Neuron (in vitro differentiated cells): Measurements from ENCODE around the gene PPP1R14C.

ENCODE experiments used
- H2AFZ ChIP-seq: one replicate; pipeline ENCODE4 v1.6.1; 2013; ENCODE audit warnings: low read depth, mild to moderate bottlenecking, inconsistent platforms, low read length, moderate library complexity
- H3K27me3 ChIP-seq: one replicate; pipeline ENCODE4 v1.6.1; 2013; ENCODE audit warnings: low read length; ENCODE audit not compliant: insufficient read depth
- H3K36me3 ChIP-seq: one replicate; pipeline ENCODE4 v1.6.1; 2013; ENCODE audit warnings: low read length; ENCODE audit not compliant: insufficient read depth
- H3K4me1 ChIP-seq: one replicate; pipeline ENCODE4 v1.6.1; 2013; ENCODE audit warnings: low read length; ENCODE audit not compliant: insufficient read depth
- H3K4me3 ChIP-seq: 2 replicates; pipeline ENCODE4 v1.5.1; 2013; ENCODE audit warnings: mild to moderate bottlenecking, low read length, moderate library complexity
- H3K9me3 ChIP-seq: one replicate; pipeline ENCODE4 v1.6.1; 2013; ENCODE audit warnings: low read length

Gene PPP1R14C

GRCh38 chr6:150248300-150248699 lies 105.5 kb downstream of the PPP1R14C start:
- H3K36me3 ChIP-seq, result peaks cover 22% of the 10 kb centered on the region
- peaks cover 7% of the 10 kb centered on the region for H3K4me1 ChIP-seq
- no peak overlapping the region for H3K4me3 ChIP-seq
- no peak overlapping the region for H2AFZ ChIP-seq
- H3K27me3 ChIP-seq, result no peaks in the 10 kb centered on the region
- H3K9me3 ChIP-seq, result peaks cover 23% of the 10 kb centered on the region

DNA sequence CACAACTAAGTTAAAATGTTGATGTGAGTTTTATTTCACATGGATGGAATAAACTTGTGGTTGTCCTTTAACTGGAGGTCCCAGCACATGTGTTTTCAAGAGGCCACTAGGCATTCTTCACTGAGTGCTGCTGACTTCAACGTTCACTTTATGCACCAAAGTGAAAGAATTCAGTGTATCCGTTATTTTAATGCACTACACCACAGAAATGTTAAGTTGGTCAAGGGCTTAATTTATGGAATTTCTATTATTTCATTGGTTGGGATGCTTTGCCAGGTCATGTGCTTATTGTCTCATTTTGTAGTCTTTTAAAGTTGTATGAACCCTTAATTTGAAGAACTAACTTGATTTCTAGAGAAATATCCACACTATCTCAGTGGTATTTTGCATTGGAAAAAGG lies 106.4 kb downstream of the PPP1R14C start:
- H3K36me3 ChIP-seq, result peaks cover 22% of the 10 kb centered on the region
- H3K4me3 ChIP-seq, result no peak overlapping the region
- H2AFZ ChIP-seq, result no peak overlapping the region
- peaks cover 23% of the 10 kb centered on the region for H3K9me3 ChIP-seq
- no peaks in the 10 kb centered on the region for H3K27me3 ChIP-seq
- peaks cover 4% of the 10 kb centered on the region for H3K4me1 ChIP-seq

DNA sequence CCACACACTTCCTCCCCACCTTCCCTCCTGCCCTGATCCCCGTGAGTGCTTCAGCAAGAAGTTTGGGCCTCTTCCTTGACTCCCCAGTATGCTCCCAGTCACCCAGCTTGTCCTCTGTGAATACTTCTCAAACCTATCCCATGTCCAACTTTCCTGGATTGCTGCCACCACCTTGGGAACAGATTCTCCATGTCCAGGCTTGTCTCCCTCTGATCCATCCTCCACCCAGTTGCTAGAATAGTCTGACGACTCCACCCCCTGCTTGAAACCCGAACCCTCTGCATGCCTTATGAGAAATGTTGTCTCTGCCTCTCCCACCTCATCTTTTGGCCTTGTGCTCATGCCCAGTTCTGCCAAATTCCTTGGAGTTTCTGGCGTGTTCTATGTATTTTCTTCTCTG lies 108.0 kb downstream of the PPP1R14C start:
- Histone ChIP-seq H2AFZ (no peak overlapping the region), H3K36me3 (peaks cover 27% of the 10 kb centered on the region), H3K4me3 (no peak overlapping the region), H3K27me3 (no peaks in the 10 kb centered on the region), H3K4me1 (peaks cover 4% of the 10 kb centered on the region), H3K9me3 (peaks cover 20% of the 10 kb centered on the region)

DNA sequence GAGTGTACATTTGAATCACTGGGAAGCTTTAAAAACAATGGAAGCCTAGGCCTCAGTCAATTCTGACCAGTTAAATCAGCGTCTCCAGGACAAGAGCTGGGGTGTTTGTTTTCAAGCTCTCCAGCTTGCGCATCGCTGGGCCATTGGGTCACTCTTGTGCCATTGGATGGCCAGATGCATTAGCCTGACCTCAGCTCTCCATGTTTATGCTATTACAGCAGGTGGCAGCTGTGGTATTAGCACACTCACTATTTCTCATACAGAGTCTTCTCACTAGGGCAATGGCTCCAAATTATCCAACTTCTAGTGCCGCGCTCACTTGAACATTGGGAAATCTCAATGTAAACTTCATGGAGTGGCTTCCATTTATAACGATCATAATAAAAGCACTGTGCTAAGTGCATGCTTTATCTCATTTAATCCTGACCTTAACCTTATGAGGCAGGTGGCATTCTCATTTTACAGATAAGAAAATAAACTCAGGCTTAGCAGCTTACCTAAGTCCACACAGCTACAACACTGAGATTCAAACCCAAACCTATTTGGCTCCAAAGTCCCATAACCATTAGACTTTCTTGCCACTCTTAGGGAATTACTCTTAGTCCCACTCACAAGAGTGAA lies 108.8 kb downstream of the PPP1R14C start:
- H3K4me1 ChIP-seq, result peaks cover 4% of the 10 kb centered on the region
- no peak overlapping the region for H2AFZ ChIP-seq

GRCh38 chr6:150252714-150253444 lies 110.0 kb downstream of the PPP1R14C start:
- Histone ChIP-seq H3K9me3 (peaks cover 17% of the 10 kb centered on the region), H3K4me1 (peaks cover 4% of the 10 kb centered on the region), H3K36me3 (peaks cover 40% of the 10 kb centered on the region), H2AFZ (no peak overlapping the region), H3K27me3 (no peaks in the 10 kb centered on the region), H3K4me3 (no peak overlapping the region)

More for the DNA sequence above, 108.8 kb downstream of the PPP1R14C start:
- Histone ChIP-seq H3K4me3 (no peak overlapping the region), H3K36me3 (peaks cover 33% of the 10 kb centered on the region), H3K27me3 (no peaks in the 10 kb centered on the region), H3K9me3 (peaks cover 20% of the 10 kb centered on the region)

- no peak overlapping the region for H3K4me3 ChIP-seq
- no peaks in the 10 kb centered on the region for H3K4me1 ChIP-seq
- H3K27me3 ChIP-seq, result no peaks in the 10 kb centered on the region
- H3K36me3 ChIP-seq, result peaks cover 45% of the 10 kb centered on the region
- H2AFZ ChIP-seq, result no peak overlapping the region
- H3K9me3 ChIP-seq, result peaks cover 13% of the 10 kb centered on the region
Observed at GRCh38 chr6:150253489-150253888, 110.6 kb downstream of the PPP1R14C start.

DNA sequence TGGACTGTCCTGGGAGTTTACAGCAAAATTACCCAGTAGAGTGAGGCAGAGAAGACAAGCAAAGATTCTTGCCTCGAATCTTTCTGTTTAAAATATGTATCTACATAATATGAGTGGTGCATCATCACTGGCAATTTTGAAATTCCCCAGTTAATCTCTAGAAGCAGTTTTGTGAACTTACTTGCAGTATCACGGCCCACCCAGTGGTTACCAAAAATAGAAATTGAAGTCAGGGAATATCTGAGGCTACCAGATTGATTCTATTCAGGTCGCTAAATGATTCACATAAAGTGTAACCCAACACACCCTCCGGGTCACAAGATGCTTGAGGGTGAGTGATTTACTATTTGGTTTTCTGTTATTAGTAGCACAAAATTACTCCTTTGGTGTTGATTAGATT lies 111.9 kb downstream of the PPP1R14C start:
- H3K4me3 ChIP-seq, result no peak overlapping the region
- no peak overlapping the region for H2AFZ ChIP-seq
- peaks cover 40% of the 10 kb centered on the region for H3K36me3 ChIP-seq
- no peaks in the 10 kb centered on the region for H3K4me1 ChIP-seq
- no peaks in the 10 kb centered on the region for H3K27me3 ChIP-seq
- H3K9me3 ChIP-seq, result peaks cover 10% of the 10 kb centered on the region

GRCh38 chr6:150255840-150256239 lies 113.0 kb downstream of the PPP1R14C start:
- no peak overlapping the region for H3K4me3 ChIP-seq
- peaks cover 5% of the 10 kb centered on the region for H3K9me3 ChIP-seq
- H3K27me3 ChIP-seq, result no peaks in the 10 kb centered on the region
- peaks cover 30% of the 10 kb centered on the region for H3K36me3 ChIP-seq
- H3K4me1 ChIP-seq, result no peaks in the 10 kb centered on the region
- H2AFZ ChIP-seq, result no peak overlapping the region

- Histone ChIP-seq H3K36me3 (peaks cover 27% of the 10 kb centered on the region), H3K4me3 (no peak overlapping the region), H3K9me3 (peaks cover 4% of the 10 kb centered on the region), H2AFZ (no peak overlapping the region), H3K27me3 (no peaks in the 10 kb centered on the region), H3K4me1 (no peaks in the 10 kb centered on the region)
Observed at GRCh38 chr6:150256618-150257272, 113.9 kb downstream of the PPP1R14C start.

DNA sequence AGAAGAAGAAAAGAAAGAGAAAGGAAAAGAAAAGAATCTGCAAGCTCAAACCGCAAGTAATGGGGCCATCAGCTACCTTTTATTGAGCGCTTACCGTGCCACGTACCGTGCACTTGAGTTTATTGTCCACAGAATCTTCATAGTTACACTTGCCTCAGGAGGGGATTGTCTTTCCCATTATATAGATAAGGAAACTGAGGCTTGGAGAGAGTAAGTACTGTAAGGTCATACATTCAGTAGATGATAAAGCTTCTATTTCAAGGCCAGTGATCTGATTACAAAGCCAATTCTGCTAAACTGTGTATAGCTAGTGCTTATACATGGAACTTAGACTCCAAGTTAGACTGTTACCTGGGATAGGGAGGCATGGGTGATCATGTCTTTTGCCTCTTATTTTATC lies 115.5 kb downstream of the PPP1R14C start:
- Histone ChIP-seq H3K4me1 (no peaks in the 10 kb centered on the region), H3K4me3 (no peak overlapping the region), H2AFZ (no peak overlapping the region), H3K27me3 (no peaks in the 10 kb centered on the region), H3K36me3 (peaks cover 27% of the 10 kb centered on the region), H3K9me3 (no peaks in the 10 kb centered on the region)

- Histone ChIP-seq H3K36me3 (peaks cover 21% of the 10 kb centered on the region), H3K4me1 (no peaks in the 10 kb centered on the region), H3K9me3 (no peaks in the 10 kb centered on the region), H2AFZ (no peak overlapping the region), H3K4me3 (no peak overlapping the region), H3K27me3 (no peaks in the 10 kb centered on the region)
Observed at GRCh38 chr6:150260931-150261330, 118.1 kb downstream of the PPP1R14C start.

GRCh38 chr6:150261997-150262697 lies 119.3 kb downstream of the PPP1R14C start:
- H3K4me1 ChIP-seq, result no peaks in the 10 kb centered on the region
- no peak overlapping the region for H3K4me3 ChIP-seq
- H3K27me3 ChIP-seq, result no peaks in the 10 kb centered on the region
- H2AFZ ChIP-seq, result no peak overlapping the region
- no peaks in the 10 kb centered on the region for H3K9me3 ChIP-seq
- H3K36me3 ChIP-seq, result peaks cover 13% of the 10 kb centered on the region
